ENCODE measurements around the gene GANC. TPM values are rescaled to one million over a fixed set of nuclear protein-coding genes. Genes with fewer than 3 reads are reported as not detected.
"Not testable (repeated sequence)": the region's sequence is repeated elsewhere in the genome, so short reads cannot be mapped to it uniquely, and the experiment has no call there.

GANC gene
- total RNA-seq, 1 donor from 2014 or later, result 122 TPM

GRCh38 chr15:42332331-42332730 lies 59.3 kb downstream of the GANC start:
- DNase-seq (no peak), ATAC-seq (no peak)
- TF ChIP-seq, protein P1, sequence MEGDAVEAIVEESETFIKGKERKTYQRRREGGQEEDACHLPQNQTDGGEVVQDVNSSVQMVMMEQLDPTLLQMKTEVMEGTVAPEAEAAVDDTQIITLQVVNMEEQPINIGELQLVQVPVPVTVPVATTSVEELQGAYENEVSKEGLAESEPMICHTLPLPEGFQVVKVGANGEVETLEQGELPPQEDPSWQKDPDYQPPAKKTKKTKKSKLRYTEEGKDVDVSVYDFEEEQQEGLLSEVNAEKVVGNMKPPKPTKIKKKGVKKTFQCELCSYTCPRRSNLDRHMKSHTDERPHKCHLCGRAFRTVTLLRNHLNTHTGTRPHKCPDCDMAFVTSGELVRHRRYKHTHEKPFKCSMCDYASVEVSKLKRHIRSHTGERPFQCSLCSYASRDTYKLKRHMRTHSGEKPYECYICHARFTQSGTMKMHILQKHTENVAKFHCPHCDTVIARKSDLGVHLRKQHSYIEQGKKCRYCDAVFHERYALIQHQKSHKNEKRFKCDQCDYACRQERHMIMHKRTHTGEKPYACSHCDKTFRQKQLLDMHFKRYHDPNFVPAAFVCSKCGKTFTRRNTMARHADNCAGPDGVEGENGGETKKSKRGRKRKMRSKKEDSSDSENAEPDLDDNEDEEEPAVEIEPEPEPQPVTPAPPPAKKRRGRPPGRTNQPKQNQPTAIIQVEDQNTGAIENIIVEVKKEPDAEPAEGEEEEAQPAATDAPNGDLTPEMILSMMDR (IDR thresholded peaks at IDR 0.05), result no peak
- intact Hi-C loops (cut with DNase I), result no loop called here
- Histone ChIP-seq H3K4me1 (no peaks in the 10 kb centered on the region), H3K27me3 (ENCODE audit: low read depth) (no peaks in the 10 kb centered on the region), H3K27ac (no peak overlapping the region), H3K9me3 (peaks cover 9% of the 10 kb centered on the region), H3K4me3 (no peak overlapping the region), H3K36me3 (peaks cover 46% of the 10 kb centered on the region)

- no peak for DNase-seq
- H3K9me3 ChIP-seq, result peaks cover 9% of the 10 kb centered on the region
- H3K36me3 ChIP-seq, result peaks cover 25% of the 10 kb centered on the region
- no peaks in the 10 kb centered on the region for H3K27me3 ChIP-seq (ENCODE audit: low read depth)
- no peak overlapping the region for H3K27ac ChIP-seq
- TF ChIP-seq, protein P1 (IDR thresholded peaks at IDR 0.05), result no peak
- ATAC-seq, result no peak
- intact Hi-C loops (cut with DNase I), result no loop called here
- H3K4me3 ChIP-seq, result no peak overlapping the region
- no peaks in the 10 kb centered on the region for H3K4me1 ChIP-seq
These were observed 62.1 kb downstream of the GANC start for GRCh38 chr15:42335074-42335473.

- ATAC-seq; H3K27me3 ChIP-seq (ENCODE audit: low read depth); H3K9me3 ChIP-seq; DNase-seq; H3K4me1 ChIP-seq; intact Hi-C loops (cut with DNase I); H3K4me3 ChIP-seq; H3K27ac ChIP-seq: not testable (repeated sequence)
- peaks cover 24% of the 10 kb centered on the region for H3K36me3 ChIP-seq
These were observed 63.6 kb downstream of the GANC start for GRCh38 chr15:42336650-42337049.

- H3K4me3 ChIP-seq; DNase-seq; H3K27ac ChIP-seq; H3K9me3 ChIP-seq; intact Hi-C loops (cut with DNase I); ATAC-seq; H3K27me3 ChIP-seq (ENCODE audit: low read depth); H3K4me1 ChIP-seq: not testable (repeated sequence)
- peaks cover 28% of the 10 kb centered on the region for H3K36me3 ChIP-seq
These were observed 64.1 kb downstream of the GANC start for GRCh38 chr15:42337104-42337503.

DNA sequence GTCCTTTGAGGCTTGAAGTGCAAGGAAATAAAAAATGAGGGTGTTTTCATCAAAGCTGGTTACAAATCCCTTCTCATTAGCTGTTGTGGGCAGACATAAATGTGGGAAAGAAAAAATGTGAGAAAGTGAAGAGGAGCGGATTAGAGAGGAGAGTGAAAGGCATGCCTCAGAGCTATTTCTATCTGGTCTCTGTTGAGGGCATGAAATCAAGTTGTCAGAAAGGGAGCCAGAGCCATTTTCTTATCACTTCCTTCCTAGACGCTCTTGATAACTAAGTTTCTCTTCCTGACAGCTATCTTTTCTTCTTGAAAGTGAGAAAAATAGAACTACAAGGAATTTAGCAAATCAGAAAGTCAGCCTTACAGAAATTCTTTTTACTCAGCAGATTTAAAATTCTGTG lies 65.5 kb downstream of the GANC start:
- Histone ChIP-seq H3K4me3 (no peak overlapping the region), H3K4me1 (no peaks in the 10 kb centered on the region), H3K27me3 (ENCODE audit: low read depth) (no peaks in the 10 kb centered on the region), H3K36me3 (peaks cover 42% of the 10 kb centered on the region), H3K9me3 (peaks cover 9% of the 10 kb centered on the region), H3K27ac (no peak overlapping the region)
- DNase-seq (no peak), ATAC-seq (no peak)
- TF ChIP-seq, protein P1 (IDR thresholded peaks at IDR 0.05), result no peak
- intact Hi-C loops (cut with DNase I), result no loop called here

DNA sequence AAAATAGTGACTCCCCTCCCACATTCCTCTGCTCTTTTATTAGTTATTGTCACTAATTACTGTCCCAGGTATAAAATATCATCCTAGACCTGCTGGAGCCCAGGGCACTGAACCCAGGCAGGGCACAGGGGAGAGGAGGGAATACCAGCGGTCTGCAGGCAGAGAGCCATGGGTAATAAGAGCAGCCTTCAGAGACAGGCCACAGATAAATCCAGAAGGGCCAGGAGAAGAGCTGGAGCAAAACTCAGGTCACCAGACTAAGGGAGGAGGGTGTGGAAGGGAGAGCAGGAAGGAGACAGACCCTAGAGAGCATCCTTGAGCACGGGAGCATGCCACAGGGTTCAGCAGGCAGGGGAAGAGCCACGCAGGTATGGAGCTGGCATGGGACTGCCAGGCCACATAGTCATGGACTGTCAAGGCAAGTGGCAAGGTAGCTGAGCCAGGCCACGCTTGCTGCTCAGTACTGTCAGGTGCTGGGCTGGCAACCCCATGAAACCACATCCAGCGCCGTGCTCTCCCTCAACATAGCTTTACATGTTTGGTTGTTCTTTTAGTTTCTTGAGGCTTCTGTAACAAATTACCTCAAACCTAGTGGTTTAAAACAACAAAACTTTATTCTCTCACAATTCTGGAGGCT lies 70.7 kb downstream of the GANC start:
- H3K27ac ChIP-seq, result no peak overlapping the region
- peaks cover 88% of the 10 kb centered on the region for H3K36me3 ChIP-seq
- ATAC-seq (peak in 1 of 2 donors; percentile 11), DNase-seq (no peak)
- H3K4me3 ChIP-seq, result no peak overlapping the region
- H3K9me3 ChIP-seq, result no peaks in the 10 kb centered on the region
- TF ChIP-seq, protein P1 (IDR thresholded peaks at IDR 0.05), result no peak
- no peaks in the 10 kb centered on the region for H3K4me1 ChIP-seq
- no peaks in the 10 kb centered on the region for H3K27me3 ChIP-seq (ENCODE audit: low read depth)
- intact Hi-C loops (cut with DNase I), result no loop called here

All from lower lobe of right lung (tissue), 2 donors.